ENCODE results near the gene SH3BP5. TPM values are rescaled to one million over a fixed set of nuclear protein-coding genes. Genes with fewer than 3 reads are reported as not detected.
"Not testable (repeated sequence)": the region's sequence is repeated elsewhere in the genome, so short reads cannot be mapped to it uniquely, and the experiment has no call there.

SH3BP5 gene
- 11.7 TPM for total RNA-seq
- long read RNA-seq, partial matches to known transcripts, result 0 of 4 reads
- long read RNA-seq, other reads (novel, unspliced or antisense), result 2 of 4 reads

- peak; percentile 81 for ATAC-seq
- intact Hi-C loops (cut with DNase I), result loop anchor here (2.0 kb wide), 2 partner anchors 44 to 64 kb away; no protein-coding TSS in a partner anchor
Observed at GRCh38 chr3:15332405-15333098, at the start of gene SH3BP5. Gene SH3BP5 (minus strand): TSS chr3:15332586. CDS start chr3:15332408, 178 bp downstream.

DNA sequence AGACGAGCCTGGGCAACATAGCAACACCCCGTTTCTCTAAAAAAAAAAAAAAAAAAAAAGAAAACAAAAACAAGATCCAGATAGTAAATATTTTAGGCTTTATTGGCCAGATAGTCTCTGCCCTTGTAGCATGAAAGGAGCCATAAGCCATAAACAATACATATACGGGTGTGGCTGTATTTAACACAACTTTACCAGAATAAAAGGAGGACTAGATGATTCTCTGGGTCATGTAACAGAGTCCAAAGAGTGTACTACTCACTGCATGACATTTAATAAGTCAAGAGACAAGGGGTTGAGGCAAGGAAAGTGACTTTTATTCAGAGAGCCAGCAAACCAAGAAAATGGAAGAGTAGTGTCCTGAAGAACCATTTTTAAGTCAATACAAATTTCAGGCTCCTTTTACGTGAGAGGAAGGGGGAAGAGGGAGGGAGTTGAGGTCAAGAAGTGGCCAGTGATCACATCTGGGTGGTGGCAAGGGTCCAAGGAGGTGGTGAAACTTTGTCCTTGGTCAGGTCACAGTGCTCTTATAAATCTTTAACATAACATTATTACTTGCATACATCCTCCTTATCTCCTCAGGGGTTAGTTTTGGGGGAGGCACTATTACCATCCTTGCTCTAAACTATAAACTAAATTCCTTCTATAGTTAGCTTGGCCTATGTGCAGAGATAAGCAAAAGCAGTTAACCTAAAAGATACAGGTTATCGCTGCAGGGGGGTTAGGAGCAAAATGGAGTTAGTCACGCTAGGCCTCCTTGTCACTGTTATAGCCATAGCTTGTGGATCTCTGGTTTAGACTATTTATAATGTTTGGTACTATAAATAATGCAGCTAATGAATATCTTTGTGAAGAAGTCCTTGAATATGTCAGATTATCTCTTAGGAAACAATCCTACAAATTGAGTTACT, 48.8 kb upstream of the SH3BP5 start:
- intact Hi-C loops (cut with DNase I), result no loop called here
- ATAC-seq (no peak), DNase-seq (ENCODE audit: missing footprints) (no peak)

More at GRCh38 chr3:15332405-15333098, at the start of gene SH3BP5:
- peak; percentile 91 for DNase-seq (ENCODE audit: missing footprints)

DNA sequence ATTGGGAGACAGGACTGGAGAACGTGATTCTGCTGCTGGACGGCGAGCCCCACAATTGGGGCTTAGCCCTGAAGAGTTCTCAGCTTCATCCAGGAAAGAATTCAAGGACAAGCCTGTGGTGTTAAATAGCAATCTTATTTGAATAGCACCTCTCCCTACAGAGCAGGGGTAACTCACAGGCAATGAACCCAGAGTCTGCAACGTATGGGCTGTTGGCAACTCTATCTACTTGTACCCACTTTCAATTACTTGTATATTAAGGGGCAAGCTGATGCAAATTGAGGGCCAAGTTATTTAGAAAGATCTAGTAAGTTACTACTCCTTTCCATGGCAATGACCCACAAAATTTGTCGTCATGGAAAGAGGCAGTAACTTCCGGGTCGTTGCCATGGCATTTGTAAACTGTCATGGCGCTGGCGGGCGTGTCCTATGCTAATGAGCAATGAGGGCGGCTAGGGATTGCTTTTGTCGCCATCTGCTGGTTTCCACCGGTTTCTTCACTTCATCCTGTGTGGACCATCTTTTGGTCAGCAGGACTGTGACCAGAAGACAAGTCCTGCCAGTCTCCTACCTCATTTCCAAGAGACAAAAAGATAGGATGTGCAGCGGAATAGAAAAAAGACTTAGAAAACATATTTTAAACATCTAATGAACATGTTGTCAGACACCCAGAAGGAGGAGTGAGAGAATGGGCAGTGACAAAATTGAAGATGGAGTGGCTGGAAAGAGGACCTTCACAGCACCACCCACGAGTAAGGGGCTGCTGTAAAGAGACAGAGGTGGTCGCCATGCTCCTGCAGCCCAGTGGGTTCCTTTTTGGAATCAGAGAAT, 45.8 kb upstream of the SH3BP5 start:
- DNase-seq (ENCODE audit: missing footprints) (peak; percentile 97), ATAC-seq (peak; percentile 95)
- intact Hi-C loops (cut with DNase I), result loop anchor here (1.0 to 2.0 kb wide), 2 partner anchors 45 to 110 kb away; partner anchors contain the start of gene SH3BP5

DNA sequence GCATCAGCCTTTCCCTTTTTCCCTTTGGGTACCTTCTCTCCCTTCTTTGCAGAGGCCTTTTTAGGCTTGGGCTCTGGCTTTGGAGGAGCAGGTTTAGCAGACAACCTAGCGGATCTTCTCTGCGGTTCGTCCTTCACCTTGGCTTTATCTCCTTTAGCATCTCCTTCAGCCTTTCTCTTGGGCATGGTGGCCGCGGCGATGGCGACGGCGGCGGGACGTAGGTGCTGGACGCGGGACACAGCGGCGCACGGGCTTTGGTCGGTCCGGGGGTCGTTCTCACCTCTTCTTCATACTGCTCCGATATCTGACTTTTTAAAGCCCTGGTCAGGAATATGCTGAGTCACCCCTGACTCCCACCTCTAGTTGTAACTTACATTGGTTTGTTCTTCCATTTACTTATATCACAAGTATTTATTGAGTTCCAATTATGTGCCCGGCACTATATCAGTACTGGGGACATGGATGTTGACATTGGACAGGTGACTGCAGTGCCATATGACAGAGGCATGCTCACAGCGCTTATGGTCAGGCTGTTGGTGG, 43.1 kb upstream of the SH3BP5 start:
- no peak for DNase-seq (ENCODE audit: missing footprints)
- intact Hi-C loops (cut with DNase I), result no loop called here
- no peak for ATAC-seq

GRCh38 chr3:15372918-15373317, 40.5 kb upstream of the SH3BP5 start:
- intact Hi-C loops (cut with DNase I), result no loop called here
- ATAC-seq (no peak), DNase-seq (ENCODE audit: missing footprints) (no peak)

DNA sequence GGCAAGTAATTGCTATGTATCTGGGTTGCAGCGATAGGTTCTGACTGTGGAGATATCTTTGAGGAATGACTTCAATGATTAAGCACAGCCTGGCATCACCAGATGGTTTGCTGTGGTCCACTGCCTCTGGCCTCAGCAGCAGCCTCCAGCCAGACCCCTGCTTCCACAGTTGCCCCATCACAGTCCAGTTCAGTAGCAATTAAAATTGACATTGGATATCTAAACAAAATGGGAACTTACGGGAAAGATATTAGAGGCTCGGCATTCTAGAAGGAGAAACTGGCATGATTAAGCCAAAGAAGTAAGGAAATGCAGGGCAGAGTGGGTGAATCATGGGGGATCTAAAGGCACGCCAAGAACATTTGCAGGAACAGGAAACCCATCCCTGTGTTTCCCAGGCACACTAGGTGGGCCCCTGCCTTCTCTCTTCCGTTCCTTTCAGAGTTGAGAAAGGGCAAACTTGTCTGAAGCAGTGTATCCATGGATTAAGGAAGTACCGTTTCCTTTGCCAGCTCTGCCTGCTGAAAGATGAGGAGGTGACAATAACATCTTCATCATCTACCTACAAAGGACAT, 36.3 kb upstream of the SH3BP5 start:
- no peak for ATAC-seq

DNA sequence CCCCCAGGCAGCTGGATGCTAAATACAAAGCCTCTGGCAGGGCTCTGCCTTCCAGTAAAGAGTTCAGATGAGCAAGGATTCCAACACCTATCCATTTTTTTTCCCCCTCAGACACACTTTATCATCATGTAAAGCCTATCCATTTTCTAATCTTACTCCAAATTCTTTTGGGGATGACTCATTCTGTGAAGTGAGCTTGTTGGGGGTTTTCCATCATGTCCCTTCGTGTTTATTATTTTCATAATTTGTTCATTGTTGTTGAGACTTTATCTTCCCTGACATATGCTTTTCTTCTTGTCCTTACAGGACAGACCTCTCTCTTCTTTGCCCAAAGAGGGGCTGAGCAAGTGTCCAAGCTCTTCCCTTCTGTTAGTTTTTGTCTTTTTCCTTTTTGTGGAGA, 34.7 kb upstream of the SH3BP5 start:
- DNase-seq (ENCODE audit: missing footprints) (no peak), ATAC-seq (no peak)
- intact Hi-C loops (cut with DNase I), result no loop called here

More for the DNA sequence above, 36.3 kb upstream of the SH3BP5 start:
- intact Hi-C loops (cut with DNase I), result no loop called here
- DNase-seq (ENCODE audit: missing footprints), result no peak

DNA sequence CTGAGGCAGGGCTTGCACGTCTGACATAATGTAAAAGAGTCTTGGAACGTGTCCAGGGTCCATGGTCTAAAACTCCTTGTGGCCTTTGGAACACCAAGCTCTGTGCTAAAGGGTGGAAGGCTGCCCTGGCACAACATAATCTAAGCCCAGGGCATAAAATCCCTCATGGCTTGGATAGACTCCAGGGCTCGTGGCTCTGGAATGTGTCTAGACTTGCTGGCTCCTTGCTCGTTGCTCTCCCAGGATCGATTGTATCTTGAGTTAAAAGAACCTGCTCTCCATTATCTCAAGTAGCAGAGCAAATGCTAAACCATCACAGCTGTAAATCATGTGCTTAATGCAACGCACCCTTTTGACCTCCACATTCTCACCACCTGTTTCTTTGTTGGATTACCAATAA, 31.7 kb upstream of the SH3BP5 start:
- DNase-seq (ENCODE audit: missing footprints); ATAC-seq; intact Hi-C loops (cut with DNase I): not testable (repeated sequence)

DNA sequence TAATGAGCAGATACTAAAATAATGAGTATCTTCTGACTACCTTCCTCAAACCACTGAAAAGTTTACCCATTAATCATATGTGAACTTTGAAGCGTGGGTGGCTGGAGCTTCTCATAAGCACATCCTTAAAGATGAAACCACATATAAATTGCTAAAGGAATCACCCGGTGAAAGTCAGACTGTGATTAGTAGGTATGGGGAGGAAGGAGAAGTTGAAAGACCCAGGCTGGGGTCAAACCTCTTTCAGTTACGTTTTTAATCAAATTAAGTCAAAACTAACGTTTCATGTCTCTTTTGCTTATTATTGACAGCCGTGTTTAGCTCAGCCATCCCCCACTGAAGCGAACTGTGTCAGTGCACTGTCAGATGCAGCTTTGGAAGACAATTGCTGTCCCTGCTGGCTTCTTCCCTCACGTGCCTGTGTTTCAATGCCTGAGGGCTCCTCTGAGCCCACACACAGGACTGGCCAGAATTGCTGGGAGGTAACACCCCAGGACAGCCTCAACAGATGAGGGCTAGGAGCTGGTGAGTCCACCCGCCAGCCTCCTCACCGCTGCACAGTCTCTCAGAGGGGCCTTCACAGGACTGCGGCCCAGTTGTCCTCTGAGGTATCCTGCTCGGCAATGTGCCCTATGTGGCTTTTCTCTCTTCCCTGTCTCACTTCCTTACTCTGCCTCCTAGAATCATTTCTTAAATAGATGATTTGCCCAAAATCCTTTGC, 29.3 kb upstream of the SH3BP5 start:
- DNase-seq (ENCODE audit: missing footprints), result no peak
- intact Hi-C loops (cut with DNase I), result no loop called here
- ATAC-seq, result no peak

- DNase-seq (ENCODE audit: missing footprints), result no peak
- ATAC-seq, result no peak
- intact Hi-C loops (cut with DNase I), result no loop called here
Observed at GRCh38 chr3:15360788-15361493, 28.6 kb upstream of the SH3BP5 start.

DNA sequence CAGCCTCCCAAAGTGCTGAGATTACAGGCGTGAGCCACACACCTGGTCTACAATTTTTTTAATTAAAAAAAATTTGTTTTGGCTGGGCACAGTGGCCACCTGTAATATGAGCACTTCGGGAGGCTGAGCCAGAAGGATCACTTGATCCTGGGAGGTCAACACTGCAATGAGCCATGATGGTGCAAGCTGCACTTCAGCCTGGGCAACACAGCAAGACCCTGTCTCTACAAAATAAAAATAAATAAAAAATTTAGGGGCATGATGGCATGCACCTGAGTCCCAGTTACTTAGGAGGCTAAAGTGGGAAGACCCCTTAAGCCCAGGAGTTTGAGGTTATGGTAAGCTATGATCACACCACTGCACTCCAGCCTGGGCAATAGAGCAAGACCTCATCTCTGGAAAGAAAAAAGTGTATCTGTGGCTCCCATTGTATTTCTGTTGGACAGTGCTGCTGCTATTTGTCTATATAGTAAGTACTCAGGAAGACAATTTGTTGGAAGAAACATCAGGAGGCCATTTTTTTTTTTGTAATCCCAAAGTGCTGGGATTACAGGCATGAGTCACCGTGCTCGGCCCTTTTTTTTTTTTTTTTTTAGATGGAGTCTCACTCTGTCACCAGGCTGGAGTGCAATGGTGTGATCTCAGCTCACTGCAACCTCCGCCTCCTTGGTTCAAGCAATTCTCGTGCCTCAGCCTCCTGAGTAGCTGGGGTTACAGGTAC, 27.5 kb upstream of the SH3BP5 start:
- intact Hi-C loops (cut with DNase I), result no loop called here
- no peak for DNase-seq (ENCODE audit: missing footprints)
- no peak for ATAC-seq

GRCh38 chr3:15356651-15357061, 24.3 kb upstream of the SH3BP5 start:
- DNase-seq (ENCODE audit: missing footprints); intact Hi-C loops (cut with DNase I); ATAC-seq: not testable (repeated sequence)

- intact Hi-C loops (cut with DNase I), result no loop called here
- ATAC-seq (no peak), DNase-seq (ENCODE audit: missing footprints) (no peak)
Observed at GRCh38 chr3:15356176-15356575, 23.8 kb upstream of the SH3BP5 start.

DNA sequence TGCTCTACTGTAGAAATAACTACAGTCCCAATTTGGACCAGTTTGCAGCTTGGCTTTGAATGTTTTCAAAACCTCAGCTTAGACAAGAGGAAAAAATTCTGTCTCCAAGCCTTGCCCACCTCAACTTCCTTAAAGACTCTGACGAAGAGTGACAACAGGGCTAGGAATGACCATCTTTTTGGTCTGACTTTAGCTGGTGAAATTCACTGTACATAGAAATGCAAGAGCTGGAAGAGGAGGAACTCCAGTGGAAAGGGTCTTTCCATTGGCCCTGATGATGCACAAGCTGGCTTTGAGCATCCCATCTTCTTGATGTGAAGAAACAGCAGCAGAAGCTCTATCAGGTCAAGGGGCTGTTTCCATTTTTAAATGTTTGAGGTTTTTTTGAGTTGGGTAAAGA, 22.7 kb upstream of the SH3BP5 start:
- no peak for ATAC-seq
- DNase-seq (ENCODE audit: missing footprints), result no peak
- intact Hi-C loops (cut with DNase I), result no loop called here

GRCh38 chr3:15354485-15354884, 22.1 kb upstream of the SH3BP5 start:
- ATAC-seq, result no peak
- DNase-seq (ENCODE audit: missing footprints), result no peak
- intact Hi-C loops (cut with DNase I), result no loop called here

DNA sequence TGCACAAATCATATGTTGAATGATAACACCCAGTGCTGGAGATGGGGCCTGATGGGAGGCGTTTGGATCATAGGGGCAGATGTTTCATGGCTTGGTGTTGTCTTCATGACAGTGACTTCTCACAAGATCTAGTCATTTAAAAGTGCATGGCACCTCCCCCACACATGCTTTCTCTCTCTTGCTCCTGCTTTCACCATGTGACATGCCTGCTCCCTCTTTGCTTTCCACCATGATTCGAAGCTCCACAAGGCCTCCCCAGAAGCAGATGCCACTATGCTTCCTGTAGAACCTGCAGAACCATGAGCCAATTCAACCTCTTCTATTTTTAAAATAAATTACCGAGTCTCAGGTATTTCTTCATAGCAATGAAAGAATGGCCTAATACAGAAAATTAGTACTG, 17.8 kb upstream of the SH3BP5 start:
- DNase-seq (ENCODE audit: missing footprints), result no peak
- intact Hi-C loops (cut with DNase I), result no loop called here
- ATAC-seq, result no peak

Measured in Right ventricle myocardium inferior (tissue), 1 donor.